ENCODE data around the gene HSD11B1L.
A peak's percentile ranks its signal among the peaks of the same experiment; 100 is the strongest.

The HSD11B1L gene, protein sequence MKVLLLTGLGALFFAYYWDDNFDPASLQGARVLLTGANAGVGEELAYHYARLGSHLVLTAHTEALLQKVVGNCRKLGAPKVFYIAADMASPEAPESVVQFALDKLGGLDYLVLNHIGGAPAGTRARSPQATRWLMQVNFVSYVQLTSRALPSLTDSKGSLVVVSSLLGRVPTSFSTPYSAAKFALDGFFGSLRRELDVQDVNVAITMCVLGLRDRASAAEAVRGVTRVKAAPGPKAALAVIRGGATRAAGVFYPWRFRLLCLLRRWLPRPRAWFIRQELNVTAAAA

GRCh38 chr19:5680437-5681368 lies at the start of gene HSD11B1L, which contains the start of gene MICOS13:
HSD11B1L (plus strand) TSS chr19:5681027; CDS start chr19:5684833, 3,806 bp downstream.
MICOS13 (minus strand) TSS chr19:5680516; CDS start chr19:5680486, 30 bp downstream.
- no peak for TF ChIP-seq JUND (IDR thresholded peaks at IDR 0.05; ENCODE audit: low read depth)
- in situ Hi-C loops (cut with HindIII; ENCODE audit: low pct_unique_long_range_greater_than_20kb, low sequenced_read_pairs) = no loop called here
- peak; percentile 82 to 98 for DNase-seq (ENCODE audit: low read depth in 1 of 2, low spot score in 1 of 2)

DNA sequence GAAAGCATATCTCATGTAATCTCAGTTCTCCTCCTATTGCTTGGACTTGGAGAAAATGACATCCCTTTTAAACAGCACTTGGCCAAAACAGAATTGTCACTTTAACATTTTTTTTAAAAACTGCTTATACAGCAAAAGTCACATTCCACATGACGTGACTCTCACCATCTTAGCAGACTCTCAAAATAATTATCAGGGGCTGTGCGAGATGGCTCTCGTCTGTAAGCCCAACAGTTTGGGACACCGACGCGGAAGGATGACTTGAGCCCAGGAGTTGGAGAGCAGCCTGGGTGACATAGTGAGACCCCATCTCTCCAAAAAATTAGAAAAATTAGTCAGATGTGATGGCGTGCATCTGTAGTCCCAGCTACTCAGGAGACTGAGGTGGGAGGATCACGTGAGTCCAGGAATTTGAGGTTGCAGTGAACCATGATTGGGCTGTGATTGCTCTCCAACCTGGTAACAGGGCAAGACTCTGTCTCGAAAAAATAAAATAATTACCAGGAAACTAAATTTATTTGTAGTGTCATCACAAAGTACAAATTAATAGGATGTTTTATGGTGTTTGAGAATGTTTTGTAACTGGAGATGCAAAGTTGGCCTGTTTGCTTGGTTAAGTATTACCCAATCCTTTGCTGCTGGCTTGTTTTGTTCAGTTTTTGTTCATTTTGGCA lies 49.1 kb upstream of the HSD11B1L start:
- in situ Hi-C loops (cut with HindIII; ENCODE audit: low pct_unique_long_range_greater_than_20kb, low sequenced_read_pairs) = no loop called here
- DNase-seq (ENCODE audit: low read depth in 1 of 2, low spot score in 1 of 2) = no peak
- no peak for TF ChIP-seq JUND (IDR thresholded peaks at IDR 0.05; ENCODE audit: low read depth)

DNA sequence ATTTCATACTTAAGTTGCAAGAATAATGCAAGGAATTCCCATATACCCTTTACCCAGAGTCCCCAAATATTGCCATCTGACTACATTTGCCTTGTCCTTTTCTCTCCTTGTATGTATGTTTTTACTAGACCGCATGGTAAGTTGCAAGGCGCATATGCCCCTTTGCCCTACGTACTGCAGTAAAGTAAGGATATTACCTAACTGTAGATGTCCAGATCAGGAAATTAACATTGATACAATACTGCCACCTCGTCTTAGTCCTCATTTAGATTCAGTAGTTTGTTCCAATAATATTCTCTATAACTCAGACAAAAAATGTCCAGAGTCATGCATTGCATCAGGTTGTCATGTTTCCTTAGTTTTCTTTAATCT lies 48.6 kb upstream of the HSD11B1L start:
- DNase-seq (ENCODE audit: low read depth in 1 of 2, low spot score in 1 of 2) = no peak
- in situ Hi-C loops (cut with HindIII; ENCODE audit: low pct_unique_long_range_greater_than_20kb, low sequenced_read_pairs) = no loop called here
- TF ChIP-seq JUND (IDR thresholded peaks at IDR 0.05; ENCODE audit: low read depth) = no peak

GRCh38 chr19:5632657-5633056 lies 48.2 kb upstream of the HSD11B1L start:
- no peak for DNase-seq (ENCODE audit: low read depth in 1 of 2, low spot score in 1 of 2)
- in situ Hi-C loops (cut with HindIII; ENCODE audit: low pct_unique_long_range_greater_than_20kb, low sequenced_read_pairs) = no loop called here
- no peak for TF ChIP-seq JUND (IDR thresholded peaks at IDR 0.05; ENCODE audit: low read depth)

DNA sequence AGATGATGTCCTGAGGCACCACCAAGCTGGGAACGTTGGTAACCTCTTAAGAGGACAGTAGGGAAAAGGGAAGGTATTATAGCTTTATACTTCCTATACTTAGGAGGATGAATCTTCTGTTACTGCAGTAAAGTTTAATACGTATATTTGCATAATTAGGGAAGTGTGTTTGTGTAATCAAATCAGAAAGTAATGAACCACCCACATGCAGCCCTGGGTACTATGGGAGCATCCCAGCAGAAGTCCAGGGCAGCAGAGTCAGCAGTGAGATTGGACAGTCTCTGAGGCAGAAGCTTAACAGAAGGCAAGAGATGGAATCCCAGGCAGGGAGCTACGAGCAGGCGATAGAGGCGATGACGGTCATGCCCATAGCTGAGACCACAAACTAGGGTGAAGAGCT lies 45.4 kb upstream of the HSD11B1L start:
- DNase-seq (ENCODE audit: low read depth in 1 of 2, low spot score in 1 of 2) = no peak
- in situ Hi-C loops (cut with HindIII; ENCODE audit: low pct_unique_long_range_greater_than_20kb, low sequenced_read_pairs) = no loop called here
- no peak for TF ChIP-seq JUND (IDR thresholded peaks at IDR 0.05; ENCODE audit: low read depth)

DNA sequence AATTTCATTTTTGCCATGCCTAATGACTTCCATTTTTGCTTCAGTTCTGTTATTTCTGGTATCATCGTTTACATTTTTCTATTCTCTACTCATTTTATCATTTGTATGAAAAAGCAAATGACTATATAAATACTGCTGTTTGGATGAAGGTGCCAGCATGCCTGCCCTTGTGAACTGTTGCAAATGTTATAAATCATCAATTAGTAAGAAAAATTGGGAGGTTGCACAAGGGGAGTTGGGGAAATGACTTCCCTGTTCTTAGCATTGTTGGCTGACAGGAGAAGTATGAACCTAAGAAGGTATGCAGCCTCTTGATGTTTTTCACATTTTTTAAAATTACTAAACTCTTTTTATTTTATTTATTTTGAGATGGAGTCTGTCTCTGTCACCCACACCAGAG lies 42.9 kb upstream of the HSD11B1L start:
- TF ChIP-seq JUND (IDR thresholded peaks at IDR 0.05; ENCODE audit: low read depth) = no peak
- DNase-seq (ENCODE audit: low read depth in 1 of 2, low spot score in 1 of 2) = no peak
- in situ Hi-C loops (cut with HindIII; ENCODE audit: low pct_unique_long_range_greater_than_20kb, low sequenced_read_pairs) = no loop called here

- DNase-seq (ENCODE audit: low read depth in 1 of 2, low spot score in 1 of 2) = no peak
- no peak for TF ChIP-seq JUND (IDR thresholded peaks at IDR 0.05; ENCODE audit: low read depth)
- in situ Hi-C loops (cut with HindIII; ENCODE audit: low pct_unique_long_range_greater_than_20kb, low sequenced_read_pairs) = no loop called here
These were observed 39.7 kb upstream of the HSD11B1L start for GRCh38 chr19:5641171-5641570.

DNA sequence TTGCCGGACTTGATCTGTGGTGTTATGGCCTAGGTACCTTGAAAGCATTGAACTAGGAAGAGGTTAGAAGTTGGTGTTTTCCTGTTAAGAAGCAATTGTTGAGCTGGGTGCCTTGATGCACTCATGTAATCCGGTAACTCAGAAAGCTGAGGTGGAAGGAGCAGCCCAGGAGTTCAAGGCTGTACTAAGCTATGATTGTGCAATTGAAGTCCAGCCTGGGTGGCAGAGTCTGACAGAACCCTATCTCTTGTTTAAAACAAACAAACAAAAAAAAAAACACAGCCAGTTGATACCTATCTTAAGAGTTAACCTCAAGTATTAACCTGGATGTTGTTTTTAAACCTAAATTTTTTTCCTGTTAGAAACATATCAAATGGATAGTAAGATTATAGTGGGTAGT lies 38.6 kb upstream of the HSD11B1L start:
- in situ Hi-C loops (cut with HindIII; ENCODE audit: low pct_unique_long_range_greater_than_20kb, low sequenced_read_pairs) = no loop called here

GRCh38 chr19:5643060-5643459 lies 37.8 kb upstream of the HSD11B1L start:
- in situ Hi-C loops (cut with HindIII; ENCODE audit: low pct_unique_long_range_greater_than_20kb, low sequenced_read_pairs) = no loop called here
- no peak for TF ChIP-seq JUND (IDR thresholded peaks at IDR 0.05; ENCODE audit: low read depth)
- no peak for DNase-seq (ENCODE audit: low read depth in 1 of 2, low spot score in 1 of 2)

More for the DNA sequence above, 38.6 kb upstream of the HSD11B1L start:
- TF ChIP-seq JUND (IDR thresholded peaks at IDR 0.05; ENCODE audit: low read depth) = no peak
- no peak for DNase-seq (ENCODE audit: low read depth in 1 of 2, low spot score in 1 of 2)

DNA sequence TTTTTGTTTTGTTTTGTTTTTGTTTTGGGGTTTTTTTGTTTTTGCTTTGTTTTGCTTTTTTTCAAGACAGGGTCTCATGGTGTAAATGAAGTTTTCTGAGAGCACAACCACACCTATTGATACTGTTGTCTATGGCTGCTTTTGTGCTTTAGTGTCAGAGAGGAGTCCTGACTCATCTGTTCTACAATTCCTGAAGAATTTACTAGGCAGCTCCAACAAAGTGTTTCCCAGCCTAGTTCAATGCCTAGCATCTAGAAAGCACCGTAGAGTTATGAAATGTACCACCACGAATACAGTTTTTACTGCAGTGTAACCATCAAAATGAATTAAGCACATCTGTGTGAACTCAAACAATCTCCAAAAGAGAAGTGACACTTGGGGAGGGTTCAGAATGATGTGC lies 36.8 kb upstream of the HSD11B1L start:
- no peak for DNase-seq (ENCODE audit: low read depth in 1 of 2, low spot score in 1 of 2)
- no peak for TF ChIP-seq JUND (IDR thresholded peaks at IDR 0.05; ENCODE audit: low read depth)
- in situ Hi-C loops (cut with HindIII; ENCODE audit: low pct_unique_long_range_greater_than_20kb, low sequenced_read_pairs) = no loop called here

GRCh38 chr19:5645409-5645808 lies 35.4 kb upstream of the HSD11B1L start:
- in situ Hi-C loops (cut with HindIII; ENCODE audit: low pct_unique_long_range_greater_than_20kb, low sequenced_read_pairs) = no loop called here
- no peak for DNase-seq (ENCODE audit: low read depth in 1 of 2, low spot score in 1 of 2)
- TF ChIP-seq JUND (IDR thresholded peaks at IDR 0.05; ENCODE audit: low read depth) = no peak

- no peak for TF ChIP-seq JUND (IDR thresholded peaks at IDR 0.05; ENCODE audit: low read depth)
- no peak for DNase-seq (ENCODE audit: low read depth in 1 of 2, low spot score in 1 of 2)
- in situ Hi-C loops (cut with HindIII; ENCODE audit: low pct_unique_long_range_greater_than_20kb, low sequenced_read_pairs) = no loop called here
These were observed 34.1 kb upstream of the HSD11B1L start for GRCh38 chr19:5646703-5647102.
